Stromal cell of bone marrow (primary cell): ENCODE results near the gene CCDC134.

Source experiments
- DNase-seq: peaks from one replicate; pipeline ENCODE4 v3.0.0-alpha.2; 2012; ENCODE audit warnings: low read depth

The CCDC134 gene

GRCh38 chr22:41800348-41801146 lies at the start of gene CCDC134:
Gene CCDC134, plus strand, starts transcription at chr22:41800679. Its CDS starts 8,212 bp downstream, at chr22:41808891.
- peak; percentile 62 for DNase-seq

- no peak for DNase-seq
These were observed 48.2 kb upstream of the CCDC134 start for GRCh38 chr22:41752011-41752970.

- DNase-seq, result no peak
These were observed 46.5 kb upstream of the CCDC134 start for GRCh38 chr22:41753984-41754383.

- DNase-seq, result no peak
These were observed 43.0 kb upstream of the CCDC134 start for GRCh38 chr22:41757502-41757901.

GRCh38 chr22:41758231-41758630 lies 42.2 kb upstream of the CCDC134 start:
- DNase-seq, result no peak

- DNase-seq, result no peak
These were observed 37.3 kb upstream of the CCDC134 start for GRCh38 chr22:41762980-41763779.

- no peak for DNase-seq
These were observed 34.0 kb upstream of the CCDC134 start for GRCh38 chr22:41766476-41766875.

GRCh38 chr22:41768430-41768829 lies 32.0 kb upstream of the CCDC134 start:
- DNase-seq, result no peak

- DNase-seq, result no peak
These were observed 29.6 kb upstream of the CCDC134 start for GRCh38 chr22:41770715-41771468.

- DNase-seq, result no peak
These were observed 28.3 kb upstream of the CCDC134 start for GRCh38 chr22:41772198-41772597.

GRCh38 chr22:41772645-41773044 lies 27.8 kb upstream of the CCDC134 start:
- no peak for DNase-seq

- no peak for DNase-seq
These were observed 25.1 kb upstream of the CCDC134 start for GRCh38 chr22:41775338-41775737.

- no peak for DNase-seq
These were observed 24.5 kb upstream of the CCDC134 start for GRCh38 chr22:41775976-41776375.

GRCh38 chr22:41776381-41776780 lies 24.1 kb upstream of the CCDC134 start:
- no peak for DNase-seq

- peak; percentile 31 for DNase-seq
These were observed 22.6 kb upstream of the CCDC134 start for GRCh38 chr22:41777749-41778425.

- DNase-seq, result no peak
These were observed 20.5 kb upstream of the CCDC134 start for GRCh38 chr22:41779929-41780505.

- DNase-seq, result no peak
These were observed 19.6 kb upstream of the CCDC134 start for GRCh38 chr22:41780746-41781505.

GRCh38 chr22:41781507-41781906 lies 19.0 kb upstream of the CCDC134 start:
- no peak for DNase-seq

GRCh38 chr22:41782316-41782715 lies 18.2 kb upstream of the CCDC134 start:
- no peak for DNase-seq

- DNase-seq, result no peak
These were observed 17.7 kb upstream of the CCDC134 start for GRCh38 chr22:41782751-41783150.
